Heart left ventricle (tissue), 13 donors: Measurements from ENCODE around the gene FAM53C.

Source experiments
- CTCF ChIP-seq, 12 donors: fragments of 200-600 bp; sonication (generic) in 4 of 12; IDR thresholded peaks; one replicate each; pipeline versions ENCODE4 v1.5.0 to v1.8.0; 2018 to 2022; ENCODE audit warnings: antibody characterized with exemption in 12 of 12, mild to moderate bottlenecking in 5 of 12
- POLR2A ChIP-seq, 2 donors: fragments of 450-650 bp; IDR thresholded peaks; one replicate each; pipeline ENCODE4 v1.6.1; 2017; ENCODE audit warnings: antibody characterized with exemption in 2 of 2, mild to moderate bottlenecking in 2 of 2, moderate library complexity in 2 of 2
- donor health status: ischemic (EF 13 %, LVEDD 7.1; RV severe dilation, severe dysfunction).
- donor health status: DM: no; HTN: yes; CAD: no.
- donor health status: DM: no; HTN: no; CAD: no.
- donor health status: ischemic (EF 25% LVEDD 6.9; RV normal size, moderate dysfunction).
- donor health status: ischemic (EF 25% LVEDD 5.7; RV mildly dilated, moderate dysfunction).
- donor health status: ischemic (EF 35%, LVEDD 5.7; RV mildly dilated, moderate dysfunction).
- donor health status: nonischemic (EF 11% LVEDD 7.7; RV severe dilation, severe dysfunction).
- donor health status: DM: yes; HTN: yes; CAD: no.
- donor health status: PGD.
- donor health status: ischemic (EF 29% LVEDD 5.4; RV normal size, mild dysfunction).
- donor health status: nonischemic (EF 23%, LVEDD 6.1; RV moderate dilation, normal function).

- TF ChIP-seq CTCF (IDR thresholded peaks at IDR 0.05) (peak; percentile 83 to 99 (median 96)), POLR2A (IDR thresholded peaks at IDR 0.05) (peak in 1 of 2 donors; percentile 26)
These were observed 14.1 kb downstream of the FAM53C start, which contains the start of gene KDM3B for GRCh38 chr5:138352071-138352721.
